GM19438 (cell line): Measurements from ENCODE around the gene LYPD6.

Experiments used
- ATAC-seq: cut with Tn5 transposase; IDR thresholded peaks from one replicate; pipeline ENCODE4 v1.9.1; 2021; ENCODE audit warnings: low read depth; ENCODE audit not compliant: unreplicated experiment

The LYPD6 gene

DNA sequence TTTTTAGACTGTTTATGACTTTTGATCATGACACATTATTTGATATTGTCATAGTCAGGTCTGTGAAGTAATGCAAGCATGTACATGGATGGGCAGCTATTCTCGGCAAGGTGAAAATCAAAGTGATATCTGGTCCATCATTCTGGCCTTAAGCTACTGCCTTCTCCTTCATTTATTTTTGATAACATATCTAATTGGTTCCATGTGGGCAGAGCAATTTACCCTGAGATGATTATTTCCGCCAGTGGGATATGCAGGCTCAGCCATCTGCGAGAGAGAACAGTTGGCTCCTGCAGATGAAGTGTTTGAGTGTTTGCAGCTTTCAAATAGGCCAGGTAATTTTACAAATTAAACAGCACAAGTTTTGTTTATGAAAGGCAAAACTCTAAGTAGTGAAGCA lies 116.4 kb downstream of the LYPD6 start:
- ATAC-seq: no peak

DNA sequence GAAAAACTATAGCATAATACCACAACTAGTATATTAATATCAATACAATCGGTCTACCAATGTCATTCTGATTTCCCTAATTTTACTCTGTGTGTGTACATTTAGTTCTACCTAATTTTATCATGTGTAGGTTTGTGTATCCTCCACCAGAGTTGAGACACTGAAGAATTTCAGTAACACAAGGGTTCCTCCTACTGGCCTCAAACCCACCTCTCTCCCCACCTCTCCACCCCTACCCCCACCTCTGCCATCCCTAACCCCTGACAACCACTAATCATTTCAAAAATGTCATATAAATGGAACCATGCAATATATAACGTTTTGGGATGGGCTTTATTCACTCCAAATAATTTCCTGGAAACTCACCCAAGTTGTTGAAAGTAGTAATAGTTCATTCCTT lies 117.9 kb downstream of the LYPD6 start:
- no peak for ATAC-seq

DNA sequence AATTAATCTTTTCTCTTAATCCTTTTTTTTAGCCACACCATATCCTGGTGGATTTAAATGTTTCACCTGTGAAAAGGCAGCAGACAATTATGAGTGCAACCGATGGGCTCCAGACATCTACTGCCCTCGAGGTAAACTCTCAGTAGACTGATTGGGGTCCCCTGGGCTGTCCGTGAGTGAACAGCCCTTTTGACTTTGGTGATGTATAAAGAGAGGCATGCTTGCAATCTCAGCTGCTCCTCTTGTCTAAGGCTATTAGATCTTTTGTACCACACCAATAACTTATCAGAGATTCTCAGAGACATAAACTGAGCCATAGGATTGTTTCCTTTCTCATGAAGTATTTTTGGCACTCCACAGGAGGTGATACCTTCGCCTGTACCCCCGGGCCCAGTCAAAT lies 118.6 kb downstream of the LYPD6 start:
- no peak for ATAC-seq

DNA sequence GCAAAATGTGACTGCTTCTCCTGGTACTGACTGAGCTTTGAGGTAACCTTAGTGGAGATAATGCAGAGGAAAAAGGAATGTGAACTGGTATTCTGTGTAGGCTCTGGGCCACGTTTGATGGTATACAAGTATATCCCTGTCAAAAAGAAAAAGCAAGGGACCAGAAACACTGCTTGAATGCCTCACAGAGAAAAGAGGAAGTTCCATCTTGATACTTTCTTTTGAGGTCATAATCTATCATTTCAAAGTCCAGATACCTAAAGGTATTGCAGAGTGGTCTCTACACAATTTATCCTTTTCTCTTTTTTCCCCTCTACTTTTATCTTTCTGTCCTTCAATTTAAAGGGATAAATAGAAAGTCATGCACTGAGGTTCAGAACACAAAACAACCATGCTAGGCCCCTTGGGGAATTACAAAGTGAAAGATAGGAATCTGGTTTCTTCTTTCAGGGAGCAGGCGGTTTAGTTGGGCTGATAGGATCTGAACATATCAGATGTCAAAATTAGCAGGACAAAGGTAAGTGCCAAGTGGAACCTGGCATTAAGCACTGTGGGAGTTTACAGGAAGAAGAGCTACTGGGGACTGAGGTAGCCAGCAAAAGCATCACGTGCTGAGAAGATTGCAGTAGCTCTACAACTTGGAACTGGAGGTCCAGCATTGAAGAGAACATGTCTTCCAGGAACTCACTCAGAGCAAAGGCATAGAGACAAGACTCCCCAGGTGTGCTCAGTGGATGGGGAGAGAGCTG lies 121.2 kb downstream of the LYPD6 start:
- no peak for ATAC-seq

DNA sequence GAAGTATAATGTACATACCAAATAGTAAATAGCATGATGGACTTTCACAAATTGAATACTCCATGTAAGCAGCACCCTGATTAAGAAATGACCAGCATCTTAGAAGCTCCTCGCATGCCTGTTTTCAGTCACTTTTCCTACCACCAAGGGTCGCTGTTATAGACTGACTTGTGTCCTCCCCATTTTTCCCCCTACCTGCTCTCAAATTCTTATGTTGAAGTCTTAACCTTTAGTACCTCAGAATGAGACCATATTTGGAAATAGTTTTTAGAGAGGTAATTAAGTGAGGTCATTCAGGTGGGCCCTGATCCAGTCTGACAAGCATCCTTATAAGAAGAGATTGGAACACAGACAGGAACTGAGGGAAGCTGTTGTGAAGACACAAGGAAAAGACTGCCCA lies 125.9 kb downstream of the LYPD6 start:
- no peak for ATAC-seq

DNA sequence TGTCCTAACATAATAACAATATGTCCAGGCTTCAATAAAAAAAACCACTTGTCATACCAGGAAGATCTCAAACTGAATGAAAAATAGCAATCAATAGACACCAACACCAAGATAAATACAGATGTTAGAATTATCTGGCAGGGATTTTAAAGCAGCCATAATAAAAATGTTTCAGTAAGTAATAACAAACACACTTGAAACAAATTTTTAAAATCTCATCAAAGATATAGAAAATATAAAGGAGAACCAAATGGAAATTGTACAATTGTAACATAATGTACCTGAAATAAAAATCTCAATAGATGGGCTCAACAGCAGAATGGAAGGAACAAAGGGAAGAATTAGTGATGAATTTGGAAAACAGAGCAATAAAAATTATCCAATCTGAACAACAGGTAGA lies 128.1 kb downstream of the LYPD6 start:
- ATAC-seq: no peak

DNA sequence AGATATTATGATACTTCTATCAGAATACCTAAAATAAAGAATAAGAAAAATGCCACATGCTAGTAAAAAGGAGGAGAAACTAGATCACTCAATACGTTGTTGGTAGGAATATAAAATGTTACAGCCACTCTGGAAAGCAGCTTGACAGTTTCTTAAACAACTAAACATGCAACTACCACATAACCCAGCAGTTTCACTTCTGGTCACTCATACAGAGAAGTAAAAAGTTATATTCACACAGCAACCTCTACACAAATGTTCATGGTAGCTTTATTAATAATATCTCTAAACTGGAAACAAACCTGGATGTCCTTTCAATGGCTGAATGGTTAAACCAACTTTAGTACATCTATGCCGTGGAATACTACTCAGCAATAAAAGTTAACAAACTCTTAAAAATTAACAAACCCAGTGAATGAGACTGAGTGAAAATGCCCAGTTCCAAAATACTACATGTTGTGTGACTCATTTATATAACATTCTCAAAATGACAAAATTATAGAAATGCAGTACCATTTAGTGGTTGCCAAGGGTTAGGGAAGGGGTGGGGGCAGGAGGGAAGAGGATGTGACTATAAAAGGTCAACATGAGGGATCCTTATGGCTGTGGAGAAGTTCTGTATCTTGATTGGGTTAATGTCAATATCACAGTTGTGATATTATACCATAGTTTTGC lies 133.1 kb downstream of the LYPD6 start:
- no peak for ATAC-seq

DNA sequence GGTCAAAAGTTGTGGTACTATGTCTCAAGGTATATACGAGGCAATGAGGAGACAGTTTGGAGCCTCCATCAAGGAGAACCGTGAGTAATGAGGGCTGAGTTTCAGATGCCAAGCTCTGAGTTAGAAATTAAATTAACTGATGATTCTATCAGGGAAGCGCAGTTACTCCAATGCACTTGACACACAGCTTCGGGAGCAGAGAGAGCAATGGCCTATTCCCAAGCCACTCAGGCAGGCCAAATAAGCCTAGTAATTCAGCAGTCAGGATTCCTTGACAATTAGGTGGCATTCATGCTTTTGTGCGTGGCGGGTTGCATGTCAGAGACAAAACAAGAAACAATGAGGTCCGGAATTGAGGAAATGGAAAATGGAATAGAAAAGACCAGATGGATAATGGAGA lies 134.0 kb downstream of the LYPD6 start:
- no peak for ATAC-seq

DNA sequence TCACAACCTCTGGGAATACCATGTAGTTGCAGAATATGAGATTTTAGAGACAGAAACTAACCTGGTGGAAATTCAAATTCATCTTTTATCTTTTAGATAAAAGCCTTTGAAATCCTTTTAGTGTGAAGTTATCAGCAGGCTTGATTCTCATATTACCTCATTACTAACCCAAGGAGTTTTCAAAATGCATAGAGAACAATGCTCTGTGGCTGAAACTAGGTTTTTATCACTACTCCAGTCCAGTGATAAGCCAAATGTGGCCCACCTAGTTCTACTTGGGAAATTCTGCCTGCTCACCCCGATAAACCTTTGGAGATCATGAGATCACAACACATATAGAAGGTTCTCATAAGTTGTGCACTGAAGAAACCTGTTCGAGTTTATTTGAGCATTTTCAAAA lies 135.5 kb downstream of the LYPD6 start:
- no peak for ATAC-seq

DNA sequence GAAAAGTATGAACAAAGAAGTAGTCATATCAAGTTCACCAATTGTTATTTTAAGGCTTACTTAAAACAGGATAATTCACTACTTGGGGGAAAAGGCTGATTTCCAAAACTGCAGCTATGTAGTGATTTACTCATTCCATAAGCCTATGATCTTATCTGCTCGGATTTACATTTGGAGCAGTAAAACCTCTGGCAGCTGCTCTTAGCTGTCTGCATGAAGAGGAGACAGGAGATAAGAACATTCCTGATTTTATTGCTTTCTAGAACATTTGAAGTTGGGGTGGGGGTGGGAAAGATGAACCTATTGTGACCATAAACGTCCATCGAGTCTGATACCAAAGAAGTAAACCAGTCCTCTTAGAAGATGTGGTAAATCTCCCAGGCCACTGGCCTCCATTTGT lies 136.2 kb downstream of the LYPD6 start:
- ATAC-seq: no peak

DNA sequence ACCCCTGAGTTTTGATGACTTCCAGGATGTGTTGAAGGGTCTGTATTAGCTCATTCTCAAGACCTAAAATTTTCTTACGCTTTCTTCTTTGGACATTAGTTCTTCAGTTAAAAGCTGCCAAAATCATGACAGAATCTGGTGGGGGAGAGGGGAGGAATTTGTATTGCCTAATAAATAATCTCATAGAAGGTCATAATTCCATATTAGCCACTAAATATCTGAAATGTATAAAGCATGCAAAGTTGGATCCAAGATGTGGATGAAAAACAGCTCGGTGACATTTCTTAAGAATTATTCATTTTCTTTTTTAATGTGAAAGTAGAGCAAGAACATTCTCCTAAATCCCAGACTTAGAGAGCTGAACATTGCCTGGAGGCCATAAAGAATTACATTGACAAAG lies 137.0 kb downstream of the LYPD6 start:
- ATAC-seq: no peak

DNA sequence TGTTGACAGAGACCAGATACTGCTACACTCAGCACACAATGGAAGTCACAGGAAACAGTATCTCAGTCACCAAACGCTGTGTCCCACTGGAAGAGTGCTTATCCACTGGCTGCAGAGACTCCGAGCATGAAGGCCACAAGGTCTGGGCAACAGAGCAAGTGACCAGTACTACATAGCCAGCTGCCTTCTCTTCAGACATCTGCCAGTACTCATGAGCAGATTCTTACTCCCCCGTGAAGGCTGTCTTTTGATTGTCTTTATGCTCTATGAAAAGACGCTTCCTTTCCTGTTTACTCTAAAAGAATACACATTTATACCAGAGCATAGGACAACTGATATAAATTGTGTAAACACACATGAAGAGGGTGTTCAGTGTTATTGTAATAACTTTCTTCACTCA lies 138.2 kb downstream of the LYPD6 start:
- no peak for ATAC-seq

DNA sequence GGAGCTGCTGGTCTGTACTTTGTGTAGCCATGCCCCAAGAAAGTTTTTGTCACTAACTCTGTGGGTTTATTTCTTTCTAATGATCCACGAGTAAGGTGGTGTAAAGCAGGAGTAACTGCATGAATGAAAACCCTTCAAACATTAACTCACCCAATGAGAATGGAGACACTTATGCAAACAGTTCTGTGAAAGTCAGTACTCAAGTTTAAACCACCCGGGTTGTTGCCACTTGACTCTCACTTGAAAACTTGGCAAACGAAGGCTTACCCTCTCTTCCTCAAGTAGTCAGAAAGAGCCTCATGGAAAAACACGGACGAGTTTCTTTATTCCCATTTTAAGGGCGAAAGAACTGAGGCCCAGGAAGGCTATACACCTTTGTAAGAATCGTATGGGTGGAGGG lies 139.7 kb downstream of the LYPD6 start:
- no peak for ATAC-seq

DNA sequence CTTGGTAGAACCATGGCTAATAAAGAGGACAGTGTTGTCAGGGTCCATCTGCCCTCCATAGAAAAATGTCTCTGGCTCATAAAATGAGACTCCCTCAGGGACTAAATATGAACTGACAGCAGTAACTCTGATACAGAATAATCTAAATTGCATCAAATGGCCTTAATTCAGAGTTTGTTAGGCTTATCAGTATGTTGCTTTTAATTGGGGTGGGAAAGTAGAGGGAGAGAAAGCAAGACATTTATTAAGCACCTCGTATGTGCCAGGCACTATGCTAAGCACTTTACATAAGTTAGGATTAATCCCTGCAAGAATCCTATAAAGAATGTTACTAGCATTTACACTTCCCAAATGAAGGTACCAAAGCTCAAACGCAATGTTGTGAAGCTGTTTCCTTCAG lies 142.0 kb downstream of the LYPD6 start:
- no peak for ATAC-seq

DNA sequence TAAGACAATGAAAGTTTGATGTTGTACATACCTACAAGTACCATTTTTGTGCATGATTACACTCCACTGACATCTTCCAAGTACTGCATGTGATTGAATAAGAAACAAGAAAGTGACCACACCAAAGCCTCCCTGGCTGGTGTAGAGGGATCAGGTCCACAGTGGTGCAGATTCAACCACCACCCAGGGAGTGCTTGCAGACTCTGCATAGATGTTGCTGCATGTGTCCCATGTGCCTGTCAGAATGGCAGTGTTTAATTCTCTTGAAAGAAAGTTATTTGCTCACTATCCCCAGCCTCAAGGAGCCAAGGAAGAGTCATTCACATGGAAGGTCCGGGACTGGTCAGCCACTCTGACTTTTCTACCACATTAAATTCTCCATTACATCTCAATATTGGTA lies 142.7 kb downstream of the LYPD6 start:
- ATAC-seq: no peak

DNA sequence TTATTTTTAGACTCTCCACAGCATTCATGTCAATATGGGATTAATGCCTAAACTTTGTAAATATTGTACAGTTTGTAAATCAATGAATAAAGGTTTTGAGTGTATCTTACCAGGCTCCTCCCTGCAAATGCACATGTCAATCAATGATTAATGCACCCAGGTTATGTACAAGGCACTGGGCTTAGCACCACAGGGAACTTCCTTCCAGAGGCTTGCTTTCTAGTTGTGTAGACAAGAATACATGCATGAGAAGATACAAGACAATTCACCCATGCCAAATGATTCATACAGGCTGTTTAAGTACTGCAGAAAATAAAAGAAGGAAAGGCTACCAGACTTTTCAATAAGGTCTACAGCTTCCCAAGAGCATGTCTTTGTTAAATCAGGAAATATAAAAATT lies 143.1 kb downstream of the LYPD6 start:
- ATAC-seq: no peak

DNA sequence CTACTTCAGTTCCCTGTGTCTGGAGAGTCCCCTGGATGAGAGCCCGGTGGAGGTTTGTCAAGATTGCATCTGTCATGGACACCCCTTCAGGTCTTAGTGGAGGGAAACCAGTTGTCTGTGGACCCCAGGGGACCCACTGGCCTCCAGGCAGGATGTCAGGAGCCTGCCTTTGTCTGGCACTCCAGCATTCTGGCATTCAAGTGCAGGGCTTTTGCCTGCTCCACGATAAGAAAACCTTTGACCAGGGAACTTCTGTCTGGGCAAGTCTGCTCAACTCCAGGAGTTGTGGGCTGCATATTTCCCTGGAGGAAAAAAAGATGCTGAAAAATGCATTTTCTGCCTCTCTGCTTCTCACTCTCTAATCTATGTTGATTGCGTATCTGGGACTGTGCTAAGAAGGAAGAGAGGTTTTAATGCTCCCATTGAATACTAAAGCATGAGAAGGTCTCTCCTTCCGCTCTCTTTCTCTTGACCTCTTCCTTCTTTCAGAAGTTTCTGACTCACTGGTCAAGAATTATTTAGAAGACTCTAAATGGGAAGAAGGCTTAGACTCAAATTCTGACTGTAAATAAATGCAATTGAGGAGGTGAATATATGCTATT lies 152.7 kb downstream of the LYPD6 start:
- no peak for ATAC-seq

DNA sequence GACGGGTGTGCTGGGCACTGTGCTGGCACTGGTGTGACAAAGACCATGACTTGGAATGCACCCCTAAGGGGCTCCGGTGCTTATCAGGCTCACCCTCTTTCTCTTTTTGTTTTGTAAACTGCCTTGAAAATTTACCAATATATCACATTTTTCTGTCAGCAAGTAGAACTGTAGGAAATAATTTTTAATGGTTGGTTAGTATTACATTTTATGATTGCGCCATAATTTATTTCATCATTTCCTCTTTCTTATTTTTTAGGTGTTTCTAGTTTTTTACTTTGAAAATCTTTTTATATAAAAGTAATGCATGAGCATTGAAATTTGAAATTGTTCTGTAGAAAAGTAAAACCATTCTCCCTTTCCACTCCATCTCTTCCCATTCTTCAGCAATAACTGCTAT lies 156.3 kb downstream of the LYPD6 start:
- ATAC-seq: no peak

DNA sequence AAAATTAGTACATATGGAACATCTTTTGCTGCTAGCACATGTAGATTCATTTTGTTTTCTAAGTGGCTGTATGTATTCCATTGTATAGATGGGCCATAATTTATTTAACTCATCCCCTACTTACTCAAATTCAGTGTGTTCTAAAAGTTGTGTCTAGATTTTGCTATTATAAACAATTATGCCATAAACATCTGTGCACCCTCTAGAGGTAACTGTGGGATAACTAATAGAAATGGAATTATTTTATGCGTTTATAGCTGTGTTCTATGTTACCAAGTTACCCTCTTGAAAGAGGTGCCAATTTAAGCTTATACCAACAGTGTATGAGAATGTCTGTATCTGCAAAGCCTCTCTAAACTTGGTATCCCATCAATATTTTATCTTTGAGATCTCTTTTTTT lies 156.8 kb downstream of the LYPD6 start:
- ATAC-seq: no peak

DNA sequence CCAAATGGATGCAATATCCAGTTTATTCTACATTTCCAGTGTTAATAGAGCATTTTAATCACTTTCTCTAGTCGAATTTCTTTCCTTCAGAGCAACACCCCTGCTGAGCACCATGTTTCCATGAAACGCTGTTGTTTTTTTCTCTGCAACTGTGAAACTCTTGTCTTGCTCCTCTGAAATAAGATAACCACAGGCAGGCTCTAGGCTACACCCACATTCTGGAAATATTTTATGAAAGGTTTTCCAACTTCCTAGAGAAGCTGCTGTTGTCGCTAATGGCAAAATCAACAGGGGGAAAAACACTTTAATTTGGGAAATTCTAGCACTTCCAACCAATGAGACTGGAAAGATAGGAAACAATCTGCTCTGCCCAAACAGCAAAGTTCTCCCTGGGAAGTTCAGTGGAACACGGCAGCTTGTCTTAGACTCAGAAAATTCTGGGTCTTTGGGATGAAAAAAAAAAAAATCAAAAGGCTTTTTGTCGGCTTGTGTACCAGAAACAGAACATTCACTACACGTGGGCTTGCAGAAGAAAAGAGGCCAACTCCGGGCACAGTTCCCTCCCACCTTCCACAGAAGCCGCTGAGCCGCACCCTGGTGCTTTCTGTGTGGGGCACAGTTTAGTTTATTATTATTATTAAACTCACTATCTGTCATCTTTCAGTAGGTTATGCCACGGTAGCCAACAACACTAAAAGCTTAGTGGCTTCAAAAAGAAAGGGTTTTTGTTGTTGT lies 158.5 kb downstream of the LYPD6 start:
- ATAC-seq: no peak

DNA sequence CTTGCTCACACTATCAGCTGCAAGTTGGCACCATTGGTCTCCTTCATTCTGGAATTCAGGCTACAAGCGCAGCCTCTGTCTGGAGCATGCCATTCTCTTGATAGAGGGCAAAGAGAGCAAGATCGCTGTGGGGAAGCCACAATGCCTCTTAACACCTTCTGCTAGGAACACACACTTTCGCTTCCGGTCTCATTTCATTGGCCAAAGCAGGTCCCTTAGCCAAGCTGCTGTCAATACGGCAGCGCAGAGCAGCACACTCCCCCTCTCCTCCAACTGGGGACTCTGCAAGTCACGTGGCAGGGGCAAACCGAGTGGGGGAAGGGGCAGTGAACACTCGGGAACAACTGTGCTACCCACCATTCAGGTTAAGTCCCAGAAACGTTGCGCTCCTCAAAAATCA lies 159.1 kb downstream of the LYPD6 start:
- ATAC-seq: no peak
